Osteoblast (primary cell): ENCODE data around the gene PON3. TPM values are rescaled to one million over a fixed set of nuclear protein-coding genes. Genes with fewer than 3 reads are reported as not detected.

Experiments
- DNase-seq: peaks from one replicate; pipeline ENCODE4 v3.0.0; 2011; ENCODE audit warnings: low spot score, mixed read lengths; ENCODE audit not compliant: insufficient read length; ENCODE audit errors: missing footprints
- H2AFZ ChIP-seq: 2 replicates; pipeline ENCODE4 v1.6.0; 2011; ENCODE audit warnings: mild to moderate bottlenecking, low read length
- H3K27ac ChIP-seq: 2 replicates; pipeline ENCODE4 v1.5.1; 2011; ENCODE audit warnings: mild to moderate bottlenecking, low read depth, low read length, moderate library complexity
- H3K27me3 ChIP-seq: 2 replicates; pipeline ENCODE4 v1.6.0; 2012; ENCODE audit warnings: mild to moderate bottlenecking, control low read depth, inconsistent platforms, low read length, moderate library complexity; ENCODE audit not compliant: insufficient read depth
- H3K36me3 ChIP-seq: 2 replicates; pipeline ENCODE4 v1.5.1; 2011; ENCODE audit warnings: mild to moderate bottlenecking, low read length, control low read depth, moderate library complexity; ENCODE audit not compliant: insufficient read depth
- H3K4me1 ChIP-seq: 2 replicates; pipeline ENCODE4 v1.5.1; 2011; ENCODE audit warnings: mild to moderate bottlenecking, low read length, control low read depth, moderate library complexity; ENCODE audit not compliant: insufficient read depth
- H3K4me2 ChIP-seq: 2 replicates; pipeline ENCODE4 v1.6.0; 2011; ENCODE audit warnings: mild to moderate bottlenecking, low read length; ENCODE audit not compliant: insufficient read depth
- H3K4me3 ChIP-seq: fragments of 200-600 bp; sonication (generic); 3 replicates; pipeline ENCODE4 v1.5.1; 2012; ENCODE audit warnings: mild to moderate bottlenecking, low read length, inconsistent platforms; ENCODE audit not compliant: insufficient read depth
- H3K79me2 ChIP-seq: 2 replicates; pipeline ENCODE4 v1.6.0; 2012; ENCODE audit warnings: mild to moderate bottlenecking, low read length, control low read depth, inconsistent platforms; ENCODE audit not compliant: insufficient read depth
- H3K9me3 ChIP-seq: 2 replicates; pipeline ENCODE4 v1.5.1; 2011; ENCODE audit warnings: low read depth, low read length, control low read depth
- H4K20me1 ChIP-seq: 2 replicates; pipeline ENCODE4 v1.6.0; 2012; ENCODE audit warnings: mild to moderate bottlenecking, low read length, control low read depth; ENCODE audit not compliant: insufficient read depth
- CTCF ChIP-seq: IDR thresholded peaks from 2 replicates; pipeline ENCODE4 v1.5.1; 2011; ENCODE audit warnings: mild to moderate bottlenecking, low read depth, low read length, moderate library complexity; ENCODE audit errors: extremely low read depth
- total RNA-seq: library from RNA; depleted of rRNA; stranded (reverse); fragments of >200 nt; gene quantifications from 2 replicates; pipeline ENCODE4 v1.2.3, GENCODE V29; 2012

Gene PON3
- total RNA-seq, 1 donor = 0.72 TPM

- Histone ChIP-seq H3K27ac (peak overlapping the region; percentile 36), H3K9me3 (no peaks in the 10 kb centered on the region), H3K27me3 (no peaks in the 10 kb centered on the region), H3K4me1 (peaks cover 24% of the 10 kb centered on the region), H3K4me3 (no peak overlapping the region), H3K36me3 (no peaks in the 10 kb centered on the region), H3K79me2 (no peaks in the 10 kb centered on the region), H2AFZ (no peak overlapping the region), H4K20me1 (no peaks in the 10 kb centered on the region), H3K4me2 (peak overlapping the region; percentile 49)
- TF ChIP-seq CTCF = no peak
- no peak for DNase-seq
Observed at GRCh38 chr7:95334447-95334846, 61.7 kb downstream of the PON3 start.

GRCh38 chr7:95330961-95331337 is 65.2 kb downstream of the PON3 start:
- no peak overlapping the region for H3K27ac ChIP-seq
- no peak for TF ChIP-seq CTCF
- no peaks in the 10 kb centered on the region for H3K36me3 ChIP-seq
- no peaks in the 10 kb centered on the region for H3K9me3 ChIP-seq
- H3K79me2 ChIP-seq = no peaks in the 10 kb centered on the region
- H4K20me1 ChIP-seq = no peaks in the 10 kb centered on the region
- H3K4me1 ChIP-seq = peaks cover 24% of the 10 kb centered on the region
- no peaks in the 10 kb centered on the region for H3K27me3 ChIP-seq
- H3K4me2 ChIP-seq = peak overlapping the region; percentile 79
- peak overlapping the region; percentile 72 for H2AFZ ChIP-seq
- DNase-seq = no peak
- H3K4me3 ChIP-seq = peak overlapping the region; percentile 66

- Histone ChIP-seq H2AFZ (peak overlapping the region; percentile 72), H3K36me3 (no peaks in the 10 kb centered on the region), H3K4me1 (peaks cover 18% of the 10 kb centered on the region), H3K9me3 (no peaks in the 10 kb centered on the region), H3K4me2 (peak overlapping the region; percentile 79), H4K20me1 (no peaks in the 10 kb centered on the region), H3K4me3 (peak overlapping the region; percentile 66), H3K79me2 (no peaks in the 10 kb centered on the region), H3K27me3 (peaks cover 1% of the 10 kb centered on the region), H3K27ac (no peak overlapping the region)
- no peak for TF ChIP-seq CTCF
- no peak for DNase-seq
Observed at GRCh38 chr7:95330204-95330960, 65.8 kb downstream of the PON3 start.

- no peaks in the 10 kb centered on the region for H3K36me3 ChIP-seq
- no peaks in the 10 kb centered on the region for H4K20me1 ChIP-seq
- H3K79me2 ChIP-seq = no peaks in the 10 kb centered on the region
- H3K27me3 ChIP-seq = peaks cover 20% of the 10 kb centered on the region
- DNase-seq = no peak
- H3K4me2 ChIP-seq = no peak overlapping the region
- no peak overlapping the region for H2AFZ ChIP-seq
- no peak overlapping the region for H3K27ac ChIP-seq
- TF ChIP-seq CTCF = no peak
- H3K9me3 ChIP-seq = no peaks in the 10 kb centered on the region
- no peak overlapping the region for H3K4me3 ChIP-seq
- H3K4me1 ChIP-seq = peaks cover 5% of the 10 kb centered on the region
Observed at GRCh38 chr7:95327356-95327755, 68.8 kb downstream of the PON3 start.
